K562 (cell line): ENCODE data around the gene ANK3. TPM values are rescaled to one million over a fixed set of nuclear protein-coding genes. Genes with fewer than 3 reads are reported as not detected.

ENCODE experiments used
- ATAC-seq: fragments of 200-7000 bp; cut with Tn5 transposase; 3 replicates; pipeline ENCODE4 v1.9.1; 2020; ENCODE audit warnings: moderate library complexity
- BruUV-seq: library from RNA; stranded (reverse); fragments of 400-500 nt; replicated peaks from 2 replicates; lab custom pipeline; 2021; lab: Mats Ljungman, UMichigan
- CTCF ChIA-PET: fragments of 300-600 bp; formaldehyde crosslinking; extraction: SDS; loops from one replicate; lab custom pipeline; 2021; ENCODE audit warnings: low intra/inter-chr PET ratio; lab: Yijun Ruan, JAX
- POLR2A ChIA-PET: fragments of 300-600, 350-650 bp; sonication (Branson Sonifier 250); formaldehyde crosslinking; extraction: SDS; loops from one replicate; lab custom pipeline; 2021; ENCODE audit warnings: antibody characterized with exemption, inconsistent platforms; lab: Yijun Ruan, JAX
- DNase-seq, 4 experiments: peaks; one replicate each; pipeline versions ENCODE4 v3.0.0 to v3.0.0-alpha.2; 2011 to 2018; ENCODE audit warnings: low spot score in 3 of 4, mixed read lengths in 3 of 4; ENCODE audit errors: extremely low read depth in 1 of 4
- FAIRE-seq: peaks from 2 replicates; lab custom pipeline; 2011; peaks lifted over from hg19 to GRCh38; lab: Jason Lieb, UNC
- H2AFZ ChIP-seq: 2 replicates; pipeline ENCODE4 v1.6.0; 2011; ENCODE audit warnings: low read depth, low read length, control low read depth, inconsistent platforms
- H3K27ac ChIP-seq: fragments of 200-600 bp; 3 replicates; pipeline ENCODE4 v1.8.0; 2011; ENCODE audit warnings: low read depth, mild to moderate bottlenecking, control low read depth, inconsistent platforms, low read length, moderate library complexity, mixed read lengths; ENCODE audit errors: extremely low read depth
- H3K27me3 ChIP-seq, 2 experiments: fragments of 300-600 bp in 1 of 2; 2 replicates in 1 of 2; 3 replicates in 1 of 2; pipeline versions ENCODE4 v1.6.0 to v1.8.0; 2011; ENCODE audit warnings: inconsistent platforms in 2 of 2, low read length in 2 of 2, mild to moderate bottlenecking in 1 of 2, mixed read lengths in 1 of 2, moderate library complexity in 1 of 2; ENCODE audit not compliant: control insufficient read depth in 2 of 2, insufficient read depth in 2 of 2
- H3K36me3 ChIP-seq: fragments of 300-600 bp; 3 replicates; pipeline ENCODE4 v1.8.0; 2011; ENCODE audit warnings: mild to moderate bottlenecking, low read length, inconsistent platforms; ENCODE audit not compliant: control insufficient read depth, insufficient read depth
- H3K4me1 ChIP-seq, 2 experiments: fragments of 200-600 bp in 1 of 2; replicated peaks in 1 of 2; 2 replicates in 1 of 2; 3 replicates in 1 of 2; pipeline versions ENCODE4 v1.5.1 to v1.8.0; 2011; ENCODE audit warnings: inconsistent platforms in 2 of 2, low read length in 2 of 2, mild to moderate bottlenecking in 1 of 2, mixed read lengths in 1 of 2, moderate library complexity in 1 of 2; ENCODE audit not compliant: control insufficient read depth in 2 of 2, insufficient read depth in 2 of 2
- H3K4me2 ChIP-seq: 2 replicates; pipeline ENCODE4 v1.6.1; 2011; ENCODE audit warnings: low read length, control low read depth, inconsistent platforms, mixed read lengths; ENCODE audit not compliant: insufficient read depth
- H3K4me3 ChIP-seq: fragments of 200-600 bp; sonication (generic), shearing (Covaris generic); 2 replicates; pipeline ENCODE4 v1.5.1; 2016; ENCODE audit warnings: control low read depth, inconsistent platforms
- H3K79me2 ChIP-seq: fragments of 200-600 bp; 3 replicates; pipeline ENCODE4 v1.8.0; 2011; ENCODE audit warnings: low read length, inconsistent platforms; ENCODE audit not compliant: control insufficient read depth, insufficient read depth
- H3K9ac ChIP-seq, 2 experiments: 2 replicates each; pipeline versions ENCODE4 v1.6.0 to v1.6.1; 2011; ENCODE audit warnings: low read depth in 2 of 2, low read length in 2 of 2, control low read depth in 1 of 2, inconsistent platforms in 1 of 2, mild to moderate bottlenecking in 1 of 2, mixed read lengths in 1 of 2; ENCODE audit not compliant: insufficient read depth in 1 of 2
- H3K9me1 ChIP-seq: one replicate; pipeline ENCODE4 v1.6.0; 2011; ENCODE audit warnings: inconsistent platforms, mild to moderate bottlenecking, low read length, moderate library complexity; ENCODE audit not compliant: control insufficient read depth, insufficient read depth
- H3K9me3 ChIP-seq: replicated peaks from 2 replicates; pipeline ENCODE4 v1.5.1; 2011; ENCODE audit warnings: low read depth, low read length, inconsistent platforms; ENCODE audit not compliant: control insufficient read depth, insufficient read depth
- H4K20me1 ChIP-seq: replicated peaks from 2 replicates; pipeline ENCODE4 v1.6.1; 2011; ENCODE audit warnings: low read length, inconsistent platforms, mixed read lengths; ENCODE audit not compliant: control insufficient read depth, insufficient read depth
- CUX1 ChIP-seq: fragments of 200-800 bp; sonication (Bioruptor generic); IDR thresholded peaks from 2 replicates; pipeline ENCODE4 v1.6.1; 2016; ENCODE audit warnings: missing genetic modification characterization, missing compliant biosample characterization
- GABPB2 ChIP-seq: fragments of 250-450 bp; sonication (Bioruptor Pico); conservative IDR thresholded peaks from 2 replicates; pipeline ENCODE4 v1.5.1; 2021; ENCODE audit warnings: mild to moderate bottlenecking
- HNRNPUL1 ChIP-seq: fragments of 200-400 bp; formaldehyde crosslinking; IDR thresholded peaks from 2 replicates; pipeline ENCODE4 v1.6.1; 2017; ENCODE audit warnings: low read length
- MTA1 ChIP-seq: fragments of 450-650 bp; IDR thresholded peaks from 2 replicates; pipeline ENCODE4 v1.6.1; 2017; ENCODE audit warnings: borderline replicate concordance
- MTA3 ChIP-seq: fragments of 450-650 bp; formaldehyde crosslinking; IDR thresholded peaks from 2 replicates; pipeline ENCODE4 v1.6.1; 2017; ENCODE audit warnings: mild to moderate bottlenecking, borderline replicate concordance
- PHF20 ChIP-seq: fragments of 450-650 bp; IDR thresholded peaks from 2 replicates; pipeline ENCODE4 v1.6.1; 2018; ENCODE audit not compliant: partially characterized antibody
- RBM22 ChIP-seq: fragments of 200-400 bp; formaldehyde crosslinking; IDR thresholded peaks from 2 replicates; pipeline ENCODE4 v1.6.1; 2018; ENCODE audit warnings: low read length, low read depth; ENCODE audit not compliant: poor library complexity, severe bottlenecking
- RBM34 ChIP-seq: fragments of 200-400 bp; formaldehyde crosslinking; IDR thresholded peaks from 2 replicates; pipeline ENCODE4 v1.6.1; 2018; ENCODE audit warnings: low read length, borderline replicate concordance; ENCODE audit not compliant: insufficient read depth
- USF2 ChIP-seq: sonication (generic); formaldehyde crosslinking; IDR thresholded peaks from 2 replicates; pipeline ENCODE4 v1.5.0; 2020; ENCODE audit warnings: missing genetic modification reagents
- ZBTB34 ChIP-seq: fragments of 250-450 bp; sonication (Bioruptor Pico); IDR thresholded peaks from 2 replicates; pipeline ENCODE4 v1.8.0; 2021; ENCODE audit warnings: mild to moderate bottlenecking, moderate library complexity
- ZNF143 ChIP-seq: sonication (generic); formaldehyde crosslinking; IDR thresholded peaks from 2 replicates; pipeline ENCODE4 v1.9.0; 2022; ENCODE audit warnings: mild to moderate bottlenecking, missing genetic modification reagents
- ZNF23 ChIP-seq: fragments of 250-450 bp; sonication (Bioruptor Pico); IDR thresholded peaks from 2 replicates; pipeline ENCODE4 v1.4.0; 2020; ENCODE audit warnings: mild to moderate bottlenecking
- ZNF511 ChIP-seq: sonication (generic); formaldehyde crosslinking; IDR thresholded peaks from 2 replicates; pipeline ENCODE4 v1.8.0; 2022; ENCODE audit warnings: mild to moderate bottlenecking, missing genetic modification reagents
- in situ Hi-C: fragments of 300-500 bp; cut with MboI; formaldehyde crosslinking; loops from 4 replicates; pipeline ENCODE4 v1.15.0; 2018; ENCODE audit warnings: inconsistent platforms, mixed read lengths
- intact Hi-C: fragments of 100-400 bp; cut with micrococcal nuclease; formaldehyde crosslinking; loops from 2 replicates; pipeline ENCODE4 v1.14.2; 2022
- polyA plus RNA-seq, 8 experiments: library from polyadenylated mRNA; depleted of rRNA in 4 of 8; stranded (reverse) in 5 of 8; unstranded in 3 of 8; fragments of >200 nt; fragmentation: Nextera tagmentation in 2 of 8; fragmentation: Illumina TruSeq in 1 of 8; extraction: Ambion mirVana in 2 of 8; extraction: Trizol in 1 of 8; gene quantifications; 2 replicates each; pipeline versions ENCODE4 v1.2.1 to v1.2.3, GENCODE V29; 2011 to 2014; ENCODE audit warnings: inconsistent platforms in 1 of 8, missing spikeins in 1 of 8
- total RNA-seq, 7 experiments: library from RNA; depleted of rRNA in 6 of 7; stranded (reverse); fragments of >200 nt in 6 of 7; fragmentation: Illumina TruSeq in 2 of 7; extraction: Trizol in 2 of 7; gene quantifications; 2 replicates each; pipeline versions ENCODE4 v1.2.1 to v1.2.3, GENCODE V29; 2011 to 2021; ENCODE audit warnings: low replicate concordance in 1 of 7

The ANK3 gene
- total and polyA plus RNA-seq, 9 of the 15 experiments (the other 6 are each of a cell fraction or from before 2014, with no cell fraction given), result 10.0 to 32.3 (median 17.9) TPM

- no peaks in the 10 kb centered on the region for H4K20me1 ChIP-seq
- H3K79me2 ChIP-seq, result no peaks in the 10 kb centered on the region
- H2AFZ ChIP-seq, result no peak overlapping the region
- POLR2A ChIA-PET, result no interaction called here
- no peaks in the 10 kb centered on the region for H3K36me3 ChIP-seq
- H3K4me3 ChIP-seq, result no peak overlapping the region
- no peaks in the 10 kb centered on the region for H3K4me1 ChIP-seq
- TF ChIP-seq ZBTB34 (CRISPR knock-in tag) (no peak), CUX1 (CRISPR knock-in tag) (no peak), RBM22 (no peak), USF2 (CRISPR knock-in tag) (no peak), GABPB2 (CRISPR knock-in tag) (no peak), ZNF143 (no peak), MTA3 (no peak), HNRNPUL1 (no peak), ZNF511 (CRISPR knock-in tag) (no peak), RBM34 (no peak), ZNF23 (CRISPR knock-in tag) (no peak), MTA1 (no peak), PHF20 (no peak)
- TF ChIP-seq, all 486 proteins: peak for 0
- ATAC-seq, result no peak
- Histone ChIP-seq H3K9me1 (no peaks in the 10 kb centered on the region), H3K4me2 (no peak overlapping the region), H3K9ac (no peak overlapping the region), H3K9me3 (peaks cover 2% of the 10 kb centered on the region), H3K27me3 (no peaks in the 10 kb centered on the region), H3K27ac (no peak overlapping the region)
- intact Hi-C loops (no loop called here), in situ Hi-C loops (no loop called here)
- FAIRE-seq, result no peak
- BruUV-seq, result no TSS peak
- no peak for DNase-seq
- CTCF ChIA-PET, result no interaction called here
Measured at GRCh38 chr10:59976909-59977308, 412.8 kb downstream of the ANK3 start.
